GM12878 (cell line): ENCODE results near the gene GLB1L. TPM values are rescaled to one million over a fixed set of nuclear protein-coding genes. Genes with fewer than 3 reads are reported as not detected.

ENCODE experiments used
- ATAC-seq: fragments of 200-7000 bp; cut with Tn5 transposase; 3 replicates; pipeline ENCODE4 v1.9.1; 2020; ENCODE audit warnings: mild to moderate bottlenecking, moderate library complexity
- BruUV-seq: library from RNA; stranded (reverse); fragments of 400-500 nt; replicated peaks from 2 replicates; lab custom pipeline; 2021; lab: Mats Ljungman, UMichigan
- CTCF ChIA-PET: fragments of 300-600 bp; sonication (Branson Sonifier 250); formaldehyde crosslinking; extraction: SDS; loops from one replicate; lab custom pipeline; 2021; ENCODE audit warnings: inconsistent platforms; lab: Yijun Ruan, JAX
- POLR2A ChIA-PET: fragments of 350-600 bp; formaldehyde crosslinking; extraction: SDS; loops from one replicate; lab custom pipeline; 2021; ENCODE audit warnings: inconsistent platforms; lab: Charles Lee
- RAD21 ChIA-PET: fragments of 300-600 bp; sonication (Branson Sonifier 250); formaldehyde crosslinking; loops from one replicate; lab custom pipeline; 2023; ENCODE audit warnings: antibody characterized with exemption; ENCODE audit not compliant: unreplicated experiment; lab: Charles Lee
- SMC1A ChIA-PET: fragments of 300-600 bp; sonication (Branson Sonifier 250); formaldehyde crosslinking; loops from one replicate; lab custom pipeline; 2023; ENCODE audit not compliant: unreplicated experiment, uncharacterized antibody; lab: Charles Lee
- DNase-seq: peaks from one replicate; pipeline ENCODE4 v3.0.0-alpha.2; 2011; ENCODE audit warnings: low read depth, low spot score
- FAIRE-seq: peaks from 3 replicates; lab custom pipeline; 2011; peaks lifted over from hg19 to GRCh38; lab: Jason Lieb, UNC
- H2AFZ ChIP-seq: 2 replicates; pipeline ENCODE4 v1.6.0; 2011; ENCODE audit warnings: low read depth, low read length, control low read depth; ENCODE audit not compliant: control insufficient read depth
- H3K27ac ChIP-seq: 2 replicates; pipeline ENCODE4 v1.5.1; 2011; ENCODE audit warnings: control low read depth; ENCODE audit not compliant: control insufficient read depth, insufficient read depth
- H3K27me3 ChIP-seq, 2 experiments: replicated peaks in 1 of 2; 2 replicates each; pipeline versions ENCODE4 v1.6.0 to v1.6.1; 2011; ENCODE audit warnings: low read length in 1 of 2; ENCODE audit not compliant: control insufficient read depth in 2 of 2, insufficient read depth in 2 of 2
- H3K36me3 ChIP-seq, 2 experiments: 2 replicates each; pipeline ENCODE4 v1.5.1; 2011; ENCODE audit warnings: low read length in 1 of 2; ENCODE audit not compliant: control insufficient read depth in 2 of 2, insufficient read depth in 2 of 2
- H3K4me1 ChIP-seq: 2 replicates; pipeline ENCODE4 v1.6.1; 2011; ENCODE audit warnings: mild to moderate bottlenecking, low read length, moderate library complexity, mixed read lengths; ENCODE audit not compliant: control insufficient read depth, insufficient read depth
- H3K4me2 ChIP-seq: 2 replicates; pipeline ENCODE4 v1.6.0; 2011; ENCODE audit warnings: control low read depth; ENCODE audit not compliant: control insufficient read depth, insufficient read depth
- H3K4me3 ChIP-seq: fragments of 200-600 bp; sonication (generic); 2 replicates; pipeline ENCODE4 v1.5.1; 2016
- H3K79me2 ChIP-seq: 2 replicates; pipeline ENCODE4 v1.6.0; 2011; ENCODE audit warnings: low read length; ENCODE audit not compliant: control insufficient read depth, insufficient read depth
- H3K9ac ChIP-seq: 2 replicates; pipeline ENCODE4 v1.8.0; 2011; ENCODE audit warnings: low read length, control low read depth, mixed read lengths; ENCODE audit not compliant: control insufficient read depth, insufficient read depth
- H3K9me3 ChIP-seq: replicated peaks from 3 replicates; pipeline ENCODE4 v1.5.1; 2011; ENCODE audit warnings: mild to moderate bottlenecking, low read length; ENCODE audit not compliant: control insufficient read depth, insufficient read depth
- H4K20me1 ChIP-seq: 2 replicates; pipeline ENCODE4 v1.6.0; 2011; ENCODE audit not compliant: control insufficient read depth, insufficient read depth
- BCL11A ChIP-seq: IDR thresholded peaks from 2 replicates; pipeline ENCODE4 v1.6.1; 2011; ENCODE audit warnings: low read depth, low read length
- BHLHE40 ChIP-seq, 2 experiments: fragments of 450-650 bp in 1 of 2; IDR thresholded peaks; 2 replicates each; pipeline ENCODE4 v1.6.1; 2011 to 2017; ENCODE audit warnings: low read depth in 2 of 2, borderline replicate concordance in 1 of 2, improper control_type of control experiment in 1 of 2, low read length in 1 of 2, mild to moderate bottlenecking in 1 of 2
- CBX5 ChIP-seq: sonication (generic); IDR thresholded peaks from 2 replicates; pipeline ENCODE4 v1.6.1; 2016; ENCODE audit warnings: low read depth, moderate library complexity, mild to moderate bottlenecking, inconsistent platforms
- IKZF1 ChIP-seq: fragments of 450-650 bp; conservative IDR thresholded peaks from 2 replicates; pipeline ENCODE4 v1.6.1; 2017; ENCODE audit warnings: antibody characterized with exemption, mild to moderate bottlenecking
- NFIC ChIP-seq: IDR thresholded peaks from 2 replicates; pipeline ENCODE4 v1.6.1; 2012; ENCODE audit warnings: low read depth, mild to moderate bottlenecking, inconsistent platforms, low read length, moderate library complexity
- NR2C1 ChIP-seq: fragments of 450-650 bp; IDR thresholded peaks from 2 replicates; pipeline ENCODE4 v1.6.1; 2017; ENCODE audit warnings: antibody characterized with exemption, mild to moderate bottlenecking, moderate library complexity
- NRF1 ChIP-seq: conservative IDR thresholded peaks from 2 replicates; pipeline ENCODE4 v1.6.1; 2011; ENCODE audit warnings: mild to moderate bottlenecking, low read depth, low read length, improper control_type of control experiment
- PAX5 ChIP-seq: IDR thresholded peaks from 2 replicates; pipeline ENCODE4 v1.6.1; 2011; ENCODE audit warnings: low read depth, low read length, borderline replicate concordance
- RAD51 ChIP-seq: fragments of 450-650 bp; IDR thresholded peaks from 2 replicates; pipeline ENCODE4 v1.6.1; 2016; ENCODE audit warnings: moderate library complexity, mild to moderate bottlenecking, inconsistent platforms
- SMC3 ChIP-seq: IDR thresholded peaks from 2 replicates; pipeline ENCODE4 v1.6.1; 2011; ENCODE audit warnings: low read length, improper control_type of control experiment, borderline replicate concordance
- TCF12 ChIP-seq: IDR thresholded peaks from 2 replicates; pipeline ENCODE4 v1.6.1; 2011; ENCODE audit warnings: low read depth, mild to moderate bottlenecking, low read length
- YBX1 ChIP-seq: fragments of 450-650 bp; IDR thresholded peaks from 2 replicates; pipeline ENCODE4 v1.6.1; 2016; ENCODE audit warnings: antibody characterized with exemption
- ZBED1 ChIP-seq: IDR thresholded peaks from 2 replicates; pipeline ENCODE4 v1.6.1; 2016; ENCODE audit warnings: borderline replicate concordance
- ZBTB33 ChIP-seq: fragments of 450-650 bp; IDR thresholded peaks from 2 replicates; pipeline ENCODE4 v1.6.1; 2017; ENCODE audit warnings: mild to moderate bottlenecking
- ZBTB4 ChIP-seq: fragments of 450-650 bp; formaldehyde crosslinking; IDR thresholded peaks from 2 replicates; pipeline ENCODE4 v1.4.0; 2022; ENCODE audit warnings: mild to moderate bottlenecking, moderate library complexity
- ZBTB40 ChIP-seq: fragments of 450-650 bp; IDR thresholded peaks from 2 replicates; pipeline ENCODE4 v1.6.1; 2016; ENCODE audit warnings: mild to moderate bottlenecking, moderate library complexity, borderline replicate concordance
- ZNF217 ChIP-seq: fragments of 450-650 bp; IDR thresholded peaks from 2 replicates; pipeline ENCODE4 v1.6.1; 2017; ENCODE audit warnings: antibody characterized with exemption, mild to moderate bottlenecking
- ZZZ3 ChIP-seq: IDR thresholded peaks from 2 replicates; pipeline ENCODE4 v1.6.1; 2011; ENCODE audit warnings: low read depth; ENCODE audit not compliant: control insufficient read depth, insufficient read length
- WGBS: methylation state at CpG from one replicate; pipeline ENCODE4 v1.1.6; 2016; ENCODE audit warnings: low lambda C conversion rate; ENCODE audit not compliant: insufficient replicate concordance, insufficient coverage; ENCODE audit errors: missing lambda C conversion rate; 5-methylcytosine and 5-hydroxymethylcytosine counted together
- in situ Hi-C: fragments of 300-500 bp; cut with MboI; formaldehyde crosslinking; loops from 9 replicates; pipeline ENCODE4 v1.14.3; 2018; ENCODE audit warnings: mixed read lengths
- intact Hi-C: fragments of 100-400 bp; cut with micrococcal nuclease; formaldehyde crosslinking; loops from one replicate; pipeline ENCODE4 v1.14.2; 2022; ENCODE audit not compliant: unreplicated experiment
- polyA plus RNA-seq, 11 experiments: library from polyadenylated mRNA; depleted of rRNA in 4 of 11; unstranded in 6 of 11; stranded (reverse) in 5 of 11; fragments of >200 nt; fragmentation: Nextera tagmentation in 4 of 11; fragmentation: Illumina TruSeq in 1 of 11; extraction: Ambion mirVana in 4 of 11; extraction: Trizol in 1 of 11; gene quantifications; 1 replicate in 1 of 11; 2 replicates in 10 of 11; pipeline versions ENCODE4 v1.2.1 to v1.2.3, GENCODE V29; 2011 to 2016; ENCODE audit warnings: inconsistent platforms in 2 of 11, missing spikeins in 2 of 11, low read depth in 1 of 11
- total RNA-seq, 4 experiments: library from RNA; depleted of rRNA in 3 of 4; stranded (reverse); fragments of >200 nt in 3 of 4; fragmentation: Illumina TruSeq in 1 of 4; extraction: Trizol in 1 of 4; gene quantifications; 2 replicates each; pipeline versions ENCODE4 v1.2.1 to v1.2.3, GENCODE V29; 2013 to 2021

GLB1L gene
- total and polyA plus RNA-seq, 10 of the 15 experiments (the other 5 are each of a cell fraction or from before 2014, with no cell fraction given), result 0.29 to 4.6 (median 2.7) TPM

GRCh38 chr2:219285373-219285735, 40.1 kb upstream of the GLB1L start:
- Histone ChIP-seq H3K4me3 (no peak overlapping the region), H3K9me3 (no peaks in the 10 kb centered on the region), H3K36me3 (no peaks in the 10 kb centered on the region; a peak in 1 of 4 replicates), H3K9ac (no peak overlapping the region), H3K4me2 (no peak overlapping the region), H4K20me1 (no peaks in the 10 kb centered on the region), H3K27me3 (no peaks in the 10 kb centered on the region), H3K4me1 (peaks cover 4% of the 10 kb centered on the region), H3K79me2 (no peaks in the 10 kb centered on the region), H2AFZ (no peak overlapping the region), H3K27ac (no peak overlapping the region)
- BruUV-seq, result no TSS peak
- ChIA-PET CTCF (interaction anchor here (1.1 to 13.5 kb wide), 2 partner anchors 8 to 127 kb away, joined by 3 to 257 read pairs; no protein-coding TSS in a partner anchor), POLR2A (interaction anchor here (1.7 kb wide), 1 partner anchor 36 kb away, joined by 7 read pairs; no protein-coding TSS in a partner anchor), RAD21 (no interaction called here), SMC1A (no interaction called here)
- ATAC-seq, result no peak
- TF ChIP-seq NRF1, result no peak
- TF ChIP-seq PAX5, result no peak
- TF ChIP-seq IKZF1, result no peak
- TF ChIP-seq BCL11A, result no peak
- TF ChIP-seq TCF12, result no peak
- no peak for TF ChIP-seq YBX1
- no peak for TF ChIP-seq RAD51
- TF ChIP-seq ZBTB33, result no peak
- no peak for TF ChIP-seq ZZZ3
- no peak for TF ChIP-seq BHLHE40 (IDR thresholded peaks at IDR 0.05; ENCODE audit: borderline replicate concordance in 1 of 2, low read depth in 2 of 2, low read length in 1 of 2)
- TF ChIP-seq SMC3, result no peak
- TF ChIP-seq ZBTB4 (CRISPR knock-in tag), result no peak
- TF ChIP-seq CBX5, result no peak
- no peak for TF ChIP-seq ZBED1
- TF ChIP-seq NFIC, result no peak
- TF ChIP-seq NR2C1, result no peak
- no peak for TF ChIP-seq ZBTB40
- TF ChIP-seq ZNF217, result no peak
- 98% methylated on average over 12 of the region's 12 CpGs for WGBS
- no peak for FAIRE-seq
- in situ Hi-C loops, result no loop called here
- intact Hi-C loops, result no loop called here
- DNase-seq, result no peak
